ENCODE results near the gene MLLT3.

Gene MLLT3

DNA sequence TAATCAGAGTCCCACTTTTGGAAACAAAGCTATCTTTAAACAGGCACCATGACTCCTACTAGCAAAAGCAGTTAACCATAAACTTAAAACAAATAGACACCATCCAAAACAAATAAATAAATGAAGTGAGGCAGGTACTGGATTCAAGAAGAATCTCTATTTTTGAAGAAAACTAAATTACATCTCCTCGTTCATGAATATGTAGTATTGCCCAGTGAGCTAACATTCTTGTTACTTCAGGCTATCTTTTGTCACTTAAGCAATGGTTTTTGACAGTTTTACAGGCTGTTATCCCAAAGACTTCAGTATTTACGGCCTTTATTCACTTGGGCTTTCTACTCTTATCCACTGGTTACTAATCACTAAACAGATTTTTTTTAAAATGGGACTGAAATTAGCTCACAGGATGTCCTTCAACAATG is 242.5 kb downstream of the MLLT3 start:
- TF ChIP-seq BACH2 (CRISPR knock-in tag; IDR thresholded peaks at IDR 0.05; ENCODE audit: borderline replicate concordance) (no peak), CREB5 (CRISPR knock-in tag; IDR thresholded peaks at IDR 0.05; ENCODE audit: low read depth) (no peak), OSR1 (CRISPR knock-in tag; IDR thresholded peaks at IDR 0.05) (no peak), TCF4 (CRISPR knock-in tag; IDR thresholded peaks at IDR 0.05; ENCODE audit: borderline replicate concordance) (no peak), SNAI2 (CRISPR knock-in tag; IDR thresholded peaks at IDR 0.05) (no peak), PPARA (CRISPR knock-in tag; IDR thresholded peaks at IDR 0.05; ENCODE audit: borderline replicate concordance) (no peak), ZNF70 (CRISPR knock-in tag; IDR thresholded peaks at IDR 0.05) (no peak), PATZ1 (CRISPR knock-in tag; IDR thresholded peaks at IDR 0.05; ENCODE audit: borderline replicate concordance) (no peak), RARB (CRISPR knock-in tag; IDR thresholded peaks at IDR 0.05) (no peak)
- no peak for ATAC-seq

- no peak for ATAC-seq
- TF ChIP-seq SNAI2 (CRISPR knock-in tag; IDR thresholded peaks at IDR 0.05) (no peak), ZC3H10 (CRISPR knock-in tag; IDR thresholded peaks at IDR 0.05) (no peak), ESRRG (CRISPR knock-in tag; IDR thresholded peaks at IDR 0.05) (no peak), ZNF8 (CRISPR knock-in tag; IDR thresholded peaks at IDR 0.05) (no peak), CSDC2 (CRISPR knock-in tag; IDR thresholded peaks at IDR 0.05) (no peak), RARB (CRISPR knock-in tag; IDR thresholded peaks at IDR 0.05) (no peak), POU6F1 (CRISPR knock-in tag; IDR thresholded peaks at IDR 0.05; ENCODE audit: borderline replicate concordance, low read depth) (no peak), ISL1 (CRISPR knock-in tag; IDR thresholded peaks at IDR 0.05) (no peak), PPARA (CRISPR knock-in tag; IDR thresholded peaks at IDR 0.05; ENCODE audit: borderline replicate concordance) (no peak)
Measured at GRCh38 chr9:20378851-20379250, 243.4 kb downstream of the MLLT3 start.

- no peak for ATAC-seq
- TF ChIP-seq CSRNP3 (CRISPR knock-in tag; IDR thresholded peaks at IDR 0.05): no peak
Measured at GRCh38 chr9:20377790-20378189, 244.5 kb downstream of the MLLT3 start.

DNA sequence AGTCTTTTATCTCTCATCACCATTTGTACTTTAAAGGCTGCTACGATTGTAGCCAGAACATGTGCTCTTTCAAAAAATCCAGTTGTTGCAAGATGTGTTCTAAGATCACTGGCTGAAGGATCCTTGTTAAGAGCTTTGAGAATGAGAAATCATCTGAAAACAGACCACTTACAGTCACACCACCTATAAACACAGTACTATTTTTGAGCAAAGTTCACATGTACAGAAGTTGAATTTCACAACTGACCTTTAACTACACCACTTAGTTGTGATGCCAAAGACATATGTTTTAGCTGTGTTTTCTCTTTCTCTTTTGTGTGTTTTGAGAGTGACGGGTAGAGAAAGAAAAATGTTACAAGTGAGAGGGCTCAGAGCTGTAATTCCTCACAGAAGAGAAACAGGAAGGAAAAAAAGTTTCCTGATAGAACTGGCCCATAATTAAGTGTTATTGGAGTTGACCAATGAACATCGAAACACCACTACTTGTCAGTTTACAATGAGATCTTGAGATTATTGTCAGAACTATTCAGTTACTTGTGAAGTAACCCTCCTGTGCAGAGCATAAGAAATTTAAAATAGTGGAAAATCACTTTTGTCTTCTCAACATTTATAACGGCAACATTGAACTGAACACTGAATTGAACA is 245.4 kb downstream of the MLLT3 start:
- TF ChIP-seq GLIS3 (CRISPR knock-in tag; IDR thresholded peaks at IDR 0.05) (no peak), PATZ1 (CRISPR knock-in tag; IDR thresholded peaks at IDR 0.05; ENCODE audit: borderline replicate concordance) (no peak), ARNTL (CRISPR knock-in tag; IDR thresholded peaks at IDR 0.05; ENCODE audit: borderline replicate concordance, low read depth) (no peak), ZFP3 (CRISPR knock-in tag; IDR thresholded peaks at IDR 0.05) (no peak), OSR1 (CRISPR knock-in tag; IDR thresholded peaks at IDR 0.05) (no peak), POU6F1 (CRISPR knock-in tag; IDR thresholded peaks at IDR 0.05; ENCODE audit: borderline replicate concordance, low read depth) (no peak), CSDC2 (CRISPR knock-in tag; IDR thresholded peaks at IDR 0.05) (no peak)
- no peak for ATAC-seq

Measured in SK-N-SH treated with all-trans-retinoic acid at 6 μM for 48 hours (cell line).